Right atrium auricular region (tissue), 2 donors: ENCODE measurements around the gene GUCY1A1. TPM values are rescaled to one million over a fixed set of nuclear protein-coding genes. Genes with fewer than 3 reads are reported as not detected.

Experiments used
- DNase-seq: peaks from one replicate; pipeline ENCODE4 v3.0.0-alpha.2; 2019; ENCODE audit warnings: low spot score
- H3K27ac ChIP-seq, 2 donors: fragments of 200-600 bp; sonication (generic); 1 replicate in 1 of 2; 2 replicates in 1 of 2; pipeline ENCODE4 v1.5.1; 2016 to 2019
- H3K27me3 ChIP-seq, 2 donors: fragments of 200-600 bp; sonication (generic); one replicate each; pipeline versions ENCODE4 v1.5.1 to v1.6.0; 2017 to 2019
- H3K36me3 ChIP-seq: fragments of 200-600 bp; sonication (generic); one replicate; pipeline ENCODE4 v1.5.1; 2016
- H3K4me1 ChIP-seq, 2 donors: fragments of 200-600 bp; sonication (generic); one replicate each; pipeline versions ENCODE4 v1.5.1 to v1.6.0; 2017 to 2019
- H3K4me3 ChIP-seq, 2 donors: fragments of 200-600 bp; sonication (generic); 1 replicate in 1 of 2; 2 replicates in 1 of 2; pipeline ENCODE4 v1.5.1; 2017 to 2019; ENCODE audit warnings: mild to moderate bottlenecking in 1 of 2, moderate library complexity in 1 of 2
- H3K9me3 ChIP-seq, 2 donors: fragments of 200-600 bp; sonication (generic); one replicate each; pipeline ENCODE4 v1.5.1; 2019
- total RNA-seq, 2 donors: library from RNA; depleted of rRNA; stranded (reverse); fragments of >200 nt; gene quantifications; one replicate each; pipeline ENCODE4 v1.1.0, GENCODE V29; 2016
- TF ChIP-seq, protein P1 (sequence below), 2 donors: fragments of 200-600 bp; sonication (generic); IDR thresholded peaks; one replicate each; pipeline ENCODE4 v1.5.1; 2019; ENCODE audit warnings: antibody characterized with exemption in 2 of 2

The GUCY1A1 gene
- total RNA-seq, 2 donors from 2014 or later = 35.5 to 52.5 TPM

- H3K36me3 ChIP-seq = no peaks in the 10 kb centered on the region
Measured at GRCh38 chr4:155711556-155711955, 44.9 kb downstream of the GUCY1A1 start.

DNA sequence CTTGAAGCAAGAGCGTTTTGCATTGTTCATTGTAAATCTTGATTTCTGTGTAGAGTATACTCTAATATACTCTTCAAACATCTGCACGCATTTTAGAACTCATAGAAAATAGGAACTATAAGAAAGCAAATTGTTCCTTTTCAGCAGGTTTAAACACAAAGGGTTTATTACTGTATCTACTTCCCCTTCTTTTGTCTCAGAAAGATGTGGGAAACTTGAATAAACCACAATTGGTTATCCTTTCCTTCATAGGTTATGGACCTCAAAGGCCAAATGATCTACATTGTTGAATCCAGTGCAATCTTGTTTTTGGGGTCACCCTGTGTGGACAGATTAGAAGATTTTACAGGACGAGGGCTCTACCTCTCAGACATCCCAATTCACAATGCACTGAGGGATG lies 46.2 kb downstream of the GUCY1A1 start:
- peaks cover 11% of the 10 kb centered on the region for H3K36me3 ChIP-seq
- DNase-seq = no peak
- no peak overlapping the region for H3K27ac ChIP-seq
- no peaks in the 10 kb centered on the region for H3K27me3 ChIP-seq
- no peak overlapping the region for H3K4me3 ChIP-seq
- H3K9me3 ChIP-seq = no peaks in the 10 kb centered on the region
- TF ChIP-seq, protein P1, sequence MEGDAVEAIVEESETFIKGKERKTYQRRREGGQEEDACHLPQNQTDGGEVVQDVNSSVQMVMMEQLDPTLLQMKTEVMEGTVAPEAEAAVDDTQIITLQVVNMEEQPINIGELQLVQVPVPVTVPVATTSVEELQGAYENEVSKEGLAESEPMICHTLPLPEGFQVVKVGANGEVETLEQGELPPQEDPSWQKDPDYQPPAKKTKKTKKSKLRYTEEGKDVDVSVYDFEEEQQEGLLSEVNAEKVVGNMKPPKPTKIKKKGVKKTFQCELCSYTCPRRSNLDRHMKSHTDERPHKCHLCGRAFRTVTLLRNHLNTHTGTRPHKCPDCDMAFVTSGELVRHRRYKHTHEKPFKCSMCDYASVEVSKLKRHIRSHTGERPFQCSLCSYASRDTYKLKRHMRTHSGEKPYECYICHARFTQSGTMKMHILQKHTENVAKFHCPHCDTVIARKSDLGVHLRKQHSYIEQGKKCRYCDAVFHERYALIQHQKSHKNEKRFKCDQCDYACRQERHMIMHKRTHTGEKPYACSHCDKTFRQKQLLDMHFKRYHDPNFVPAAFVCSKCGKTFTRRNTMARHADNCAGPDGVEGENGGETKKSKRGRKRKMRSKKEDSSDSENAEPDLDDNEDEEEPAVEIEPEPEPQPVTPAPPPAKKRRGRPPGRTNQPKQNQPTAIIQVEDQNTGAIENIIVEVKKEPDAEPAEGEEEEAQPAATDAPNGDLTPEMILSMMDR (IDR thresholded peaks at IDR 0.05) = no peak
- no peaks in the 10 kb centered on the region for H3K4me1 ChIP-seq

More at GRCh38 chr4:155711556-155711955, 44.9 kb downstream of the GUCY1A1 start:
- no peak for DNase-seq
- Histone ChIP-seq H3K27ac (no peak overlapping the region), H3K4me3 (no peak overlapping the region), H3K9me3 (no peaks in the 10 kb centered on the region), H3K27me3 (no peaks in the 10 kb centered on the region), H3K4me1 (no peaks in the 10 kb centered on the region)
- TF ChIP-seq, protein P1 (IDR thresholded peaks at IDR 0.05) = no peak

DNA sequence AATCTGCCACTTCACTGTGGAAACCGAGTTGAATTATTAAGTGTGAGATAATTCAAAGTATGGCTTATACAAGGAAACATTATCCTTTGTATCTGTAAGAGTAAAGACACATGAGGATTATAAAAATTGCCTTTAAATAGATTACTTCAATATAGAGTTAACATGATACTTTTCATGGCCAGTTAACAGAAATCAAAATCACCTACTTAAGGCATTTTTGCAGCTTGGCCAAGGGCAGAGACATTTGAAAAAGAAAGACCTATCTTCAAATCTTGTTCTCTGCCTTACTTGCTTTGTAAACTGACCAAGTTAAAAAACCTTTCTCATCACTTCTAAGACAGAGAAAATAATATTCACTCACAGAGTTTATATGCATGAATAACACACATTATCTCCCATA lies 47.3 kb downstream of the GUCY1A1 start:
- no peaks in the 10 kb centered on the region for H3K9me3 ChIP-seq
- DNase-seq = no peak
- no peaks in the 10 kb centered on the region for H3K27me3 ChIP-seq
- no peaks in the 10 kb centered on the region for H3K4me1 ChIP-seq
- peaks cover 13% of the 10 kb centered on the region for H3K36me3 ChIP-seq
- TF ChIP-seq, protein P1 (IDR thresholded peaks at IDR 0.05) = no peak
- H3K4me3 ChIP-seq = no peak overlapping the region
- no peak overlapping the region for H3K27ac ChIP-seq

DNA sequence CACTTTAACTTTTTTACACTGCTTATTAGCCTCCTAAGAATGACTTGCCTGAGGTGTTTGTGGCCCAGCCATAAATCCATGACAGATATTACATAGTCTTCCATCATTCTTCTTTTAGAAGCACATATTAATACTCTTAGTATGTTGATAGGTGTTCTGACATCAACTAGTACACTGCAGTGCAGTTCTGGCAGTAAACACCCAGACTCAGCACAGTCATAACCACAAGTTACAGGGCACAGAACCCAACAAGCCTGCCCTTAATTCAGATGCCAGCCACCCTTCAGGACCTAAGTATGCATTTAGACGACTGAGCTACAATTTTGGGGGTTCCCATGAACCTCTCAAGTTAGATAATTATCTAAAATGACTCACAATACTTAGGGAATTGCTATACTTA lies 55.7 kb downstream of the GUCY1A1 start:
- TF ChIP-seq, protein P1 (IDR thresholded peaks at IDR 0.05) = no peak
- H3K36me3 ChIP-seq = peaks cover 30% of the 10 kb centered on the region
- H3K9me3 ChIP-seq = no peaks in the 10 kb centered on the region
- DNase-seq = no peak
- no peak overlapping the region for H3K27ac ChIP-seq
- no peak overlapping the region for H3K4me3 ChIP-seq
- H3K27me3 ChIP-seq = no peaks in the 10 kb centered on the region
- no peaks in the 10 kb centered on the region for H3K4me1 ChIP-seq

DNA sequence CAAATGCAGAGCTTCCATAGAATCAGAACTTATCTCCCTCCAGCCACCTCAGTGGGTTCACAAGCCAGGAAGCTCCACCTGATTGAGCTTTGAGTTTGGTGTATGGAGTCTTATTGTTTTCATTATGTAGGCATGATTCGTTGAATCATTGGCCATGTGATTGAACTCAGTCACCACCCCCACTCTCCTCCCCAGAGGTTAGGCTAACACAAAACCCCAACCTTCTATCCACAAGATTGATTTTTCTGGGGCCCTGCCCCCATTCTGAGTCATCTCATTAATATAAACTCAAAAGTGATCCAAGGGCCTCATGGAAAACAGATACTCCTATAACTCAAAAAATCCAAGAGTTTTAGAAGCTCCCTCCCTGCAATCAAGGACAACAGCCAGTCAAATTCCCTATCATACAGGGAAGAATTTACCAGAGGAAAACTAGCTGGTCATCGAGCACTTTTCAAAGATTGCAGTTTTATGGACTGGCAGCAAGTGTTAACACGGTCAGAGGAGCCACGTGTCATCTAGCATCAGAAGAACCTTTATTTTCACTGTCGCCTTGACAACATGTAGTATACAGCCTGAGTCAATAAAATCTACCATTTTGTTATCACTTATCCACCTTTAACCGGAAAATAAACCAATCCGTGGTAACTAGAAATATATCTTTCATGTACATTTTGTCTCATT lies 56.3 kb downstream of the GUCY1A1 start:
- Histone ChIP-seq H3K9me3 (no peaks in the 10 kb centered on the region), H3K36me3 (peaks cover 24% of the 10 kb centered on the region)
- TF ChIP-seq, protein P1 (IDR thresholded peaks at IDR 0.05) = no peak

GRCh38 chr4:155724731-155725130 lies 58.1 kb downstream of the GUCY1A1 start:
- H3K9me3 ChIP-seq = no peaks in the 10 kb centered on the region
- no peaks in the 10 kb centered on the region for H3K27me3 ChIP-seq
- no peaks in the 10 kb centered on the region for H3K4me1 ChIP-seq
- DNase-seq = no peak
- H3K4me3 ChIP-seq = no peak overlapping the region
- TF ChIP-seq, protein P1 (IDR thresholded peaks at IDR 0.05) = no peak
- peaks cover 23% of the 10 kb centered on the region for H3K36me3 ChIP-seq
- no peak overlapping the region for H3K27ac ChIP-seq

More for the DNA sequence above, 56.3 kb downstream of the GUCY1A1 start:
- Histone ChIP-seq H3K27me3 (no peaks in the 10 kb centered on the region), H3K4me3 (no peak overlapping the region), H3K4me1 (no peaks in the 10 kb centered on the region), H3K27ac (no peak overlapping the region)
- no peak for DNase-seq
